ENCODE results near the gene THAP8. TPM values are rescaled to one million over a fixed set of nuclear protein-coding genes. Genes with fewer than 3 reads are reported as not detected.
A peak's percentile ranks its signal among the peaks of the same experiment; 100 is the strongest.

THAP8 gene
- total RNA-seq, 1 experiment from 2014 or later: 5.4 TPM

DNA sequence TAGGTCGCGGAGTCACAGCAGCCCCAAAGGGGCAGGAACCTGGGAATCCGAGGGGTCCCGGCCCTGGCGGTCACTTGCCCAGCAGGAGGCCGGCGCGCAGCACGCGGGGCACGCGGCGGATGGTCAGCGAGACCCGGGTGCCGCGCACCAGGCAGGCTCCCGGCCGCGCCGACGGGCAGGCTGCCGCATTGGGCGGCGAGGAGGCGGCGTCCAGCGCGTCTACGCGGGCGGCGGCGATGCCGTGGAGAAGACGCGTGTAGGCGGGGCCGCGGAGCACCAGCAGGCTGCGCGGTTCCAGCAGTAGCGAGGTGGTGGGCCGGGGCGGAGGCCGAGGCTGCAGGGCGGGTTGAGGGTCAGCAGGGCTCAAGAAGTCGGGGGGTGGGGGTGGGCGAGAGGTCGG lies 44.9 kb downstream of the THAP8 start:
- no peak for TF ChIP-seq CTCF (conservative IDR thresholded peaks at IDR 0.05)
- H3K9me3 ChIP-seq (ENCODE audit: control insufficient read depth, low read depth, low read length): no peaks in the 10 kb centered on the region
- H3K23ac ChIP-seq (ENCODE audit: insufficient read length, low read depth, low read length): no peak overlapping the region
- no peak overlapping the region for H3K14ac ChIP-seq (ENCODE audit: insufficient read depth, low read length)
- peak; percentile 72 for DNase-seq
- no peak overlapping the region for H2BK20ac ChIP-seq (ENCODE audit: low read depth, low read length, poor library complexity, severe bottlenecking)
- H3K79me1 ChIP-seq (ENCODE audit: insufficient read depth, low read depth, low read length, poor library complexity, severe bottlenecking): no peaks in the 10 kb centered on the region
- no peak overlapping the region for H3K27ac ChIP-seq (ENCODE audit: insufficient read length, low read depth, low read length)
- H3T11ph ChIP-seq (ENCODE audit: low read length): no peak overlapping the region
- no peak overlapping the region for H3K4ac ChIP-seq (ENCODE audit: low read depth, low read length)
- H3K56ac ChIP-seq (ENCODE audit: insufficient read length, low read depth, low read length): no peak overlapping the region
- H3K27me3 ChIP-seq (ENCODE audit: insufficient read depth, low read length): no peaks in the 10 kb centered on the region
- peaks cover 20% of the 10 kb centered on the region for H3K23me2 ChIP-seq (ENCODE audit: insufficient read length, low read depth, low read length, poor library complexity, severe bottlenecking)
- H4K20me1 ChIP-seq (ENCODE audit: control insufficient read depth, insufficient read depth, insufficient read length): no peaks in the 10 kb centered on the region
- H2BK12ac ChIP-seq (ENCODE audit: insufficient read length, low read depth, low read length): no peak overlapping the region
- peak overlapping the region; percentile 90 to 92 for H3K4me3 Mint-ChIP-seq
- H4K8ac ChIP-seq (replicated peaks; ENCODE audit: insufficient read length, low read depth, low read length): no peak overlapping the region
- no peaks in the 10 kb centered on the region for H3K4me1 ChIP-seq (ENCODE audit: insufficient read depth, low read length)
- no peak overlapping the region for H3K9ac ChIP-seq (ENCODE audit: extremely low read depth, insufficient read length, low read length)
- no peak overlapping the region for H2AFZ ChIP-seq (ENCODE audit: low read length)
- no peaks in the 10 kb centered on the region for H3K79me2 ChIP-seq (ENCODE audit: insufficient read depth, low read length)
- H3K36me3 Mint-ChIP-seq (ENCODE audit: insufficient read depth in 1 of 3, low read depth in 3 of 3): peaks cover 5 to 21% (median 17%) of the 10 kb centered on the region in 3 experiments
- H2BK120ac ChIP-seq (ENCODE audit: low read depth, low read length, poor library complexity, severe bottlenecking): no peak overlapping the region
- H2BK15ac ChIP-seq (ENCODE audit: low read depth, low read length): no peak overlapping the region
- H3K4me1 Mint-ChIP-seq: peaks cover 26 to 30% of the 10 kb centered on the region in 2 experiments
- no peak overlapping the region for H2AK5ac ChIP-seq (ENCODE audit: insufficient read length, low read length)
- no peaks in the 10 kb centered on the region; a peak in 2 of 5 replicates for H3K9me3 Mint-ChIP-seq
- H3K27ac Mint-ChIP-seq: peak overlapping the region in 1 of 3 experiments; percentile 52; a peak in 2 of 7 replicates
- H2BK5ac ChIP-seq (ENCODE audit: insufficient read length, low read length): no peak overlapping the region
- H3K4me2 ChIP-seq (ENCODE audit: insufficient read depth, insufficient read length, low read length): peak overlapping the region; percentile 26
- H4K91ac ChIP-seq (ENCODE audit: insufficient read length, low read depth, low read length): no peak overlapping the region
- H4K5ac ChIP-seq (ENCODE audit: insufficient read length, low read depth, low read length): no peak overlapping the region
- H3K18ac ChIP-seq (ENCODE audit: insufficient read length, low read depth, low read length): peak overlapping the region; percentile 80
- WGBS (ENCODE audit: extremely low coverage, insufficient read length, low lambda C conversion rate): no CpG with 5 or more reads among the region's 50 CpGs
- peaks cover 1% of the 10 kb centered on the region for H3K27me3 Mint-ChIP-seq (ENCODE audit: low read depth)
